BLaER1 (cell line): Measurements from ENCODE around the gene NAXE.
A peak's percentile ranks its signal among the peaks of the same experiment; 100 is the strongest.

ENCODE experiments used
- H3K27ac ChIP-seq: shearing (Covaris generic); formaldehyde crosslinking; 2 replicates; pipeline ENCODE4 v1.8.1; 2022
- H3K27me3 ChIP-seq: shearing (Covaris generic); formaldehyde crosslinking; 2 replicates; pipeline ENCODE4 v1.8.1; 2022
- H3K36me3 ChIP-seq: shearing (Covaris generic); formaldehyde crosslinking; 2 replicates; pipeline ENCODE4 v1.8.1; 2022
- H3K4me1 ChIP-seq: shearing (Covaris generic); formaldehyde crosslinking; 2 replicates; pipeline ENCODE4 v1.8.1; 2022
- H3K4me2 ChIP-seq: shearing (Covaris generic); formaldehyde crosslinking; 2 replicates; pipeline ENCODE4 v1.8.1; 2022
- H3K4me3 ChIP-seq: shearing (Covaris generic); formaldehyde crosslinking; 2 replicates; pipeline ENCODE4 v1.8.1; 2022
- H3K9ac ChIP-seq: shearing (Covaris generic); formaldehyde crosslinking; 2 replicates; pipeline ENCODE4 v1.8.1; 2022
- H3K9me3 ChIP-seq: shearing (Covaris generic); formaldehyde crosslinking; 2 replicates; pipeline ENCODE4 v1.8.1; 2022
- H4K20me1 ChIP-seq: shearing (Covaris generic); formaldehyde crosslinking; 2 replicates; pipeline ENCODE4 v1.8.1; 2022
- Cebpa-rat ChIP-seq: shearing (Covaris generic); IDR thresholded peaks from 2 replicates; pipeline ENCODE4 v1.8.1; 2022

NAXE gene

GRCh38 chr1:156560585-156561163, 30.9 kb upstream of the NAXE start:
- H4K20me1 ChIP-seq: no peaks in the 10 kb centered on the region
- H3K9me3 ChIP-seq: no peaks in the 10 kb centered on the region
- H3K4me1 ChIP-seq: peaks cover 21% of the 10 kb centered on the region
- H3K9ac ChIP-seq: no peak overlapping the region
- H3K27me3 ChIP-seq: no peaks in the 10 kb centered on the region
- no peak for TF ChIP-seq Cebpa-rat
- no peak overlapping the region for H3K4me3 ChIP-seq
- no peak overlapping the region for H3K4me2 ChIP-seq
- H3K27ac ChIP-seq: no peak overlapping the region; the same call in 1 of the 2 replicates
- H3K36me3 ChIP-seq: peaks cover 78% of the 10 kb centered on the region

GRCh38 chr1:156565519-156565918, 26.1 kb upstream of the NAXE start:
- Histone ChIP-seq H3K27me3 (no peaks in the 10 kb centered on the region), H3K4me3 (no peak overlapping the region), H3K4me2 (no peak overlapping the region), H4K20me1 (no peaks in the 10 kb centered on the region), H3K9me3 (no peaks in the 10 kb centered on the region), H3K4me1 (peaks cover 7% of the 10 kb centered on the region), H3K36me3 (peaks cover 86% of the 10 kb centered on the region), H3K9ac (no peak overlapping the region), H3K27ac (no peak overlapping the region)
- no peak for TF ChIP-seq Cebpa-rat

- no peaks in the 10 kb centered on the region for H4K20me1 ChIP-seq
- H3K9me3 ChIP-seq: no peaks in the 10 kb centered on the region
- no peaks in the 10 kb centered on the region for H3K27me3 ChIP-seq
- H3K27ac ChIP-seq: no peak overlapping the region
- H3K4me1 ChIP-seq: peaks cover 17% of the 10 kb centered on the region
- H3K4me2 ChIP-seq: no peak overlapping the region
- no peak overlapping the region for H3K9ac ChIP-seq
- TF ChIP-seq Cebpa-rat: no peak
- H3K36me3 ChIP-seq: peaks cover 77% of the 10 kb centered on the region
- no peak overlapping the region for H3K4me3 ChIP-seq
These were observed 25.1 kb upstream of the NAXE start for GRCh38 chr1:156566436-156566835.

GRCh38 chr1:156571261-156571852, 20.2 kb upstream of the NAXE start:
- peaks cover 34% of the 10 kb centered on the region for H3K4me1 ChIP-seq
- H3K27ac ChIP-seq: no peak overlapping the region
- peak overlapping the region; percentile 78; the same call in 1 of the 2 replicates for H3K9ac ChIP-seq
- H3K4me3 ChIP-seq: peak overlapping the region; percentile 75
- H3K4me2 ChIP-seq: peak overlapping the region; percentile 94
- no peaks in the 10 kb centered on the region for H3K9me3 ChIP-seq
- no peak for TF ChIP-seq Cebpa-rat
- peaks cover 28% of the 10 kb centered on the region for H3K36me3 ChIP-seq
- H4K20me1 ChIP-seq: no peaks in the 10 kb centered on the region
- no peaks in the 10 kb centered on the region for H3K27me3 ChIP-seq

GRCh38 chr1:156571919-156572662, 19.5 kb upstream of the NAXE start, which contains the start of gene IQGAP3:
IQGAP3 (minus strand) TSS chr1:156572565; CDS start chr1:156572529, 36 bp downstream.
- peak within 1 kb of the TSS; percentile 75 for H3K4me3 ChIP-seq
- H3K27ac ChIP-seq: peak within 1 kb of the TSS; percentile 42; the same call in 1 of the 2 replicates
- H3K4me1 ChIP-seq: peaks cover 34% of the 10 kb centered on the region
- TF ChIP-seq Cebpa-rat: no peak
- no peaks in the 10 kb centered on the region for H4K20me1 ChIP-seq
- H3K9me3 ChIP-seq: no peaks in the 10 kb centered on the region
- peak within 1 kb of the TSS; percentile 78 for H3K9ac ChIP-seq
- peaks cover 23% of the 10 kb centered on the region for H3K36me3 ChIP-seq
- no peaks in the 10 kb centered on the region for H3K27me3 ChIP-seq
- peak within 1 kb of the TSS; percentile 94 for H3K4me2 ChIP-seq

- Histone ChIP-seq H3K27ac (no peak overlapping the region), H3K9me3 (no peaks in the 10 kb centered on the region), H3K4me1 (peaks cover 36% of the 10 kb centered on the region), H4K20me1 (no peaks in the 10 kb centered on the region), H3K36me3 (peaks cover 17% of the 10 kb centered on the region), H3K9ac (peak overlapping the region; percentile 78), H3K27me3 (no peaks in the 10 kb centered on the region), H3K4me3 (peak overlapping the region; percentile 75), H3K4me2 (peak overlapping the region; percentile 94)
- no peak for TF ChIP-seq Cebpa-rat
These were observed 18.9 kb upstream of the NAXE start for GRCh38 chr1:156572663-156573018.

- Histone ChIP-seq H3K4me2 (no peak overlapping the region), H3K4me3 (no peak overlapping the region), H3K9me3 (no peaks in the 10 kb centered on the region), H3K4me1 (peaks cover 51% of the 10 kb centered on the region), H3K36me3 (peaks cover 3% of the 10 kb centered on the region), H4K20me1 (no peaks in the 10 kb centered on the region), H3K27me3 (no peaks in the 10 kb centered on the region), H3K9ac (no peak overlapping the region), H3K27ac (no peak overlapping the region)
- TF ChIP-seq Cebpa-rat: no peak
These were observed 17.4 kb upstream of the NAXE start for GRCh38 chr1:156574039-156574633.

- no peak for TF ChIP-seq Cebpa-rat
- H3K9me3 ChIP-seq: no peaks in the 10 kb centered on the region
- H3K4me3 ChIP-seq: no peak overlapping the region
- no peaks in the 10 kb centered on the region for H3K27me3 ChIP-seq
- no peak overlapping the region for H3K9ac ChIP-seq
- H3K4me1 ChIP-seq: peaks cover 50% of the 10 kb centered on the region
- H3K36me3 ChIP-seq: no peaks in the 10 kb centered on the region
- H3K4me2 ChIP-seq: peak overlapping the region; percentile 61
- H4K20me1 ChIP-seq: no peaks in the 10 kb centered on the region
- peak overlapping the region; percentile 55; the same call in 1 of the 2 replicates for H3K27ac ChIP-seq
These were observed 14.0 kb upstream of the NAXE start for GRCh38 chr1:156577550-156577949.

- Histone ChIP-seq H3K27ac (peak overlapping the region; percentile 55; the same call in 1 of the 2 replicates), H4K20me1 (no peaks in the 10 kb centered on the region), H3K27me3 (no peaks in the 10 kb centered on the region), H3K4me2 (peak overlapping the region; percentile 61), H3K4me3 (no peak overlapping the region), H3K9me3 (no peaks in the 10 kb centered on the region), H3K36me3 (no peaks in the 10 kb centered on the region), H3K9ac (no peak overlapping the region), H3K4me1 (peaks cover 47% of the 10 kb centered on the region)
- TF ChIP-seq Cebpa-rat: no peak
These were observed 13.5 kb upstream of the NAXE start for GRCh38 chr1:156578055-156578454.
